Endothelial cell (in vitro differentiated cells): Measurements from ENCODE around the gene GPLD1. TPM values are rescaled to one million over a fixed set of nuclear protein-coding genes. Genes with fewer than 3 reads are reported as not detected.

Source experiments
- DNase-seq: peaks from one replicate; pipeline ENCODE4 v3.0.0; 2021; ENCODE audit warnings: low spot score
- H3K27ac Mint-ChIP-seq: one replicate; pipeline ENCODE4 v1.8.0; 2021; ENCODE audit warnings: mixed read lengths, inconsistent platforms; ENCODE audit not compliant: unreplicated experiment
- H3K27me3 Mint-ChIP-seq: one replicate; pipeline ENCODE4 v1.8.0; 2021; ENCODE audit warnings: mild to moderate bottlenecking, moderate library complexity, mixed read lengths, inconsistent platforms; ENCODE audit not compliant: unreplicated experiment
- H3K36me3 Mint-ChIP-seq: one replicate; pipeline ENCODE4 v1.8.0; 2021; ENCODE audit warnings: mild to moderate bottlenecking, low read depth, mixed read lengths, inconsistent platforms; ENCODE audit not compliant: unreplicated experiment
- H3K4me1 Mint-ChIP-seq: one replicate; pipeline ENCODE4 v1.8.0; 2021; ENCODE audit warnings: mild to moderate bottlenecking, mixed read lengths, inconsistent platforms; ENCODE audit not compliant: unreplicated experiment
- H3K4me3 Mint-ChIP-seq: one replicate; pipeline ENCODE4 v1.8.0; 2021; ENCODE audit warnings: mild to moderate bottlenecking, mixed read lengths, inconsistent platforms; ENCODE audit not compliant: unreplicated experiment
- H3K9me3 Mint-ChIP-seq: one replicate; pipeline ENCODE4 v1.8.0; 2021; ENCODE audit warnings: mixed read lengths, inconsistent platforms; ENCODE audit not compliant: unreplicated experiment
- total RNA-seq: library from RNA; stranded (reverse); fragmentation: NEBNext Ultra II Directional; extraction: Animal tissue kit (Norgen Biotek cat#: 25700); gene quantifications from one replicate; pipeline ENCODE4 v1.2.1, GENCODE V29; 2021; ENCODE audit not compliant: unreplicated experiment
- TF ChIP-seq, protein P1 (sequence below): fragments of 200-600 bp; sonication (generic); IDR thresholded peaks from one replicate; pipeline ENCODE4 v1.5.0; 2021; ENCODE audit warnings: antibody characterized with exemption; ENCODE audit not compliant: unreplicated experiment

Gene GPLD1
- total RNA-seq, 1 donor from 2014 or later: 1.2 TPM

DNA sequence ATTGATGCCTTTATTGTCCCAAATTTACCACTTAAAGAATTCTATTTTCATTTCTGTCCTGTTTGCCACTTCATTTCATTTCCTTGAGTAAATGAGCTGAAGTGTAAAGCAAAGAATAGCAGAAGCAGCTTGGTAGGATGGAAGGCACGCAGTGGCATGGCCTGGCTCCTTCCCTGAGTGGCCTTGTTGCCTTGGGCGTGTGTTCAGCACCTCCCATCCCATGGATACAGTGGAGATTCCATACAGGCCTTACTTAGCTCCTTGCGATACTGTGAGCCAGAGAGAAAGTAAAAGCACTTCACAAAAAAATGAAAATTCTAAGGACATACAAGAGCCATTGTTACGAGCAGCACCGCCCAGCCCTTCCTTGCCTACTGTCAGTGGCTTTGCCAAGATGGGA is 45.0 kb upstream of the GPLD1 start:
- no peak for DNase-seq
- H3K36me3 Mint-ChIP-seq: no peaks in the 10 kb centered on the region
- no peaks in the 10 kb centered on the region for H3K4me1 Mint-ChIP-seq
- no peaks in the 10 kb centered on the region for H3K27me3 Mint-ChIP-seq
- H3K27ac Mint-ChIP-seq: no peak overlapping the region
- no peak overlapping the region for H3K4me3 Mint-ChIP-seq
- TF ChIP-seq, protein P1, sequence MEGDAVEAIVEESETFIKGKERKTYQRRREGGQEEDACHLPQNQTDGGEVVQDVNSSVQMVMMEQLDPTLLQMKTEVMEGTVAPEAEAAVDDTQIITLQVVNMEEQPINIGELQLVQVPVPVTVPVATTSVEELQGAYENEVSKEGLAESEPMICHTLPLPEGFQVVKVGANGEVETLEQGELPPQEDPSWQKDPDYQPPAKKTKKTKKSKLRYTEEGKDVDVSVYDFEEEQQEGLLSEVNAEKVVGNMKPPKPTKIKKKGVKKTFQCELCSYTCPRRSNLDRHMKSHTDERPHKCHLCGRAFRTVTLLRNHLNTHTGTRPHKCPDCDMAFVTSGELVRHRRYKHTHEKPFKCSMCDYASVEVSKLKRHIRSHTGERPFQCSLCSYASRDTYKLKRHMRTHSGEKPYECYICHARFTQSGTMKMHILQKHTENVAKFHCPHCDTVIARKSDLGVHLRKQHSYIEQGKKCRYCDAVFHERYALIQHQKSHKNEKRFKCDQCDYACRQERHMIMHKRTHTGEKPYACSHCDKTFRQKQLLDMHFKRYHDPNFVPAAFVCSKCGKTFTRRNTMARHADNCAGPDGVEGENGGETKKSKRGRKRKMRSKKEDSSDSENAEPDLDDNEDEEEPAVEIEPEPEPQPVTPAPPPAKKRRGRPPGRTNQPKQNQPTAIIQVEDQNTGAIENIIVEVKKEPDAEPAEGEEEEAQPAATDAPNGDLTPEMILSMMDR: no peak
- H3K9me3 Mint-ChIP-seq: no peaks in the 10 kb centered on the region

DNA sequence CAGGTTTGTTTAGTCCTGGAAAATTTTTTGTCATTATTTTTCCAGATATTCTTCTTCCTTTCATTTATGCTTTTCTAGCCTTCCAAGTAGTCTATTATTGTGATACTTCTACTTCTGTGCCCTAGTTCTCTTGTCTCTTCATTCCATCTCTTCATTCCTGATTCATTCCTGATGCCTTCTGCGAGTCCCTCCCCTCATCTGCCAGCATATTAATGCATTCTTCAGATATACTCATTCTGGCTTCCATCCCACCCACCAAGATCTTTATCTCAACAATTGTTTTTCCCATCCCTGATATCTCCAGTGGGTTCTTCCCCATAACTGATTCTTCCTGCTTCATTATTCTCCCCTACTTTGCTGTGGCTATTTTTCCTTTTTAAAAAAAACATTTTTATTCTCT is 40.6 kb upstream of the GPLD1 start:
- H3K4me3 Mint-ChIP-seq: no peak overlapping the region
- H3K9me3 Mint-ChIP-seq: no peaks in the 10 kb centered on the region
- no peak for DNase-seq
- H3K27ac Mint-ChIP-seq: no peak overlapping the region
- no peaks in the 10 kb centered on the region for H3K27me3 Mint-ChIP-seq
- TF ChIP-seq, protein P1: no peak
- peaks cover 8% of the 10 kb centered on the region for H3K4me1 Mint-ChIP-seq
- H3K36me3 Mint-ChIP-seq: no peaks in the 10 kb centered on the region

DNA sequence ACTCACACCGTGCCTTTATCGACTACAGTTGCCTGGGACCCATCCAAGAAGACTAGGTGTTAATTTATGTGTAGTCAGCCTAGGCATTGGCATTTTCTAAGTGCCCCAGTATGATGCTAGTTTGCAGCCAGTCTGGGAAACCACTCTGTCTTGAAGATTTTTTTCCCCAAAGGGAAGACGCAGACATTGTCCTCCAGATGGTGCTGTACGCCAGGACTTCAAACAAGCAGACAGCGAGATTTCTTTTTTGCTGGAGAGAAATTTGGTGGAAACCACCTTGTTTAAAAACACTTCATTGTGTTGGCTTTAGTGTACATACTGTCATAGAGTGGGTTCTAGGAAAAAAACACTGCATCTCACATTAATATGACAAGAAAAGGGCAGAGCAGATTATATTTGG is 35.4 kb upstream of the GPLD1 start:
- DNase-seq: peak; percentile 35
- Mint-ChIP-seq H3K9me3 (no peaks in the 10 kb centered on the region), H3K27me3 (peaks cover 3% of the 10 kb centered on the region), H3K27ac (no peak overlapping the region), H3K4me1 (peaks cover 8% of the 10 kb centered on the region), H3K4me3 (no peak overlapping the region), H3K36me3 (no peaks in the 10 kb centered on the region)
- TF ChIP-seq, protein P1: peak; percentile 33

DNA sequence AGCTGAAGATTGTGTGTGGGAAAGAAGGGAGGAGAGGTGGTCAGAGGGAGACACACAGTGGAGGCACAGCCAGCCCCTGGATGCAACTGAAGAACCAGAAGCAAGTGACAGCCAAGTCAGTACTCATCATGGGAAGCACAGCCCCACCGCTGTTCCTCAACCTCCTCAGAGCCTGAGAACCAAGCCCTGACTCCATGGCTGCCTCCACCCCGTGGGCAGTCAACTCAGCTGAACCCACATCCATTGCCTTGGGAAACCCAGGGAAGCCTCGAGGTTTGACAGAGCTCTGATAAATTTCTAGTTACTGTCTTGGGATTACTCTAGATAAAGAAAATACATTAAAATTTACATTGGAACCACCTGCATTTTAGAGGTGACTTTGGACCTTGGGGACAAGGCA is 35.0 kb upstream of the GPLD1 start:
- no peaks in the 10 kb centered on the region for H3K9me3 Mint-ChIP-seq
- TF ChIP-seq, protein P1: no peak
- H3K27me3 Mint-ChIP-seq: peaks cover 3% of the 10 kb centered on the region
- H3K4me1 Mint-ChIP-seq: peaks cover 8% of the 10 kb centered on the region
- no peak overlapping the region for H3K4me3 Mint-ChIP-seq
- DNase-seq: no peak
- H3K36me3 Mint-ChIP-seq: no peaks in the 10 kb centered on the region
- no peak overlapping the region for H3K27ac Mint-ChIP-seq

DNA sequence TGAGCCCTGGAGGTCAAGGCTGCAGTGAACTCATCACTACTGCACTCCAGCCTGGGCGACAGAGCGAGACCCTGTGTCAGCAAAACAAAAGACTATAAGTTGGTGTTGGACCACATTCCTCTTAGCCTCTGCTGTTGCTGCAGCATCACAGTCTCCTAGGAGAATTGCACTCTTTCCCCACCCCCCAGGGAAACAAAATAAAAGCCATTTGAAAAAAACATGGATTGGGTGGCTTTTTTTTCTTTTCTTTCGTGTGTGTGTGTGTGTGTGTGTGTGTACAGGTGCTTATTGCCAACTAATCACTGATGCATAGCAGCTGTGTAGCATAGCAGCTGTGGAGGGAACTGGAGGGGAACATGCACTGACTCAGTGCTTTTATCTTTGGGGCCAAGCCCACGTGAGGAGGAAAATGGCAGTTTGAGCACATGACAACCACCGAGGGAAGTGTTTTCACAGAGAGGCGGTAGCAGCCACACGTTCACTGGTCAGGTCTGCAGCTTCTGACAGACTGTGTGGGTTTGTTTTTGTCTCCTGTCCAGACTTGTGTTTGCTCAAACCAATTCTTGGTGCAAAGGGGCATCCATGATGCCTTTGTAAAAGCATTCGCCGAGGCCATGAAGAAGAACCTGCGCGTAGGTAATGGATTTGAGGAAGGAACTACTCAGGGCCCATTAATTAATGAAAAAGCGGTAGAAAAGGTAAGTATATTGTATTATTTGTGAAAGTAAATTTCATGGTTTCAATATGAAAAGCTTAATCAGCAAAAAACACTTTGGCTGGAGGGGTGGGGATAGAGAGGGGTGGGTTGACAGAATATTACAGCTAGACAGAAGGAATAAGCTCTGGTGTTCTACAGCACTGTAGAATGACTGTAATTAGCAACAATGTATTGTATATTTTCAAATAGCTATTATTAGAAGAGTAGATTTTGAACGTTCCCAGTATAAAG is 33.1 kb upstream of the GPLD1 start:
- H3K4me3 Mint-ChIP-seq: no peak overlapping the region
- H3K9me3 Mint-ChIP-seq: no peaks in the 10 kb centered on the region
- H3K4me1 Mint-ChIP-seq: peaks cover 8% of the 10 kb centered on the region
- no peaks in the 10 kb centered on the region for H3K36me3 Mint-ChIP-seq
- H3K27ac Mint-ChIP-seq: no peak overlapping the region
- no peak for DNase-seq
- peaks cover 3% of the 10 kb centered on the region for H3K27me3 Mint-ChIP-seq
- TF ChIP-seq, protein P1: no peak
